Measurements from ENCODE around the gene PMS1. TPM values are rescaled to one million over a fixed set of nuclear protein-coding genes. Genes with fewer than 3 reads are reported as not detected.

PMS1 gene
- total and polyA plus RNA-seq, 11 donors, result 6.2 to 16.7 (median 9.0) TPM

GRCh38 chr2:189799030-189799331 is 14.7 kb downstream of the PMS1 start:
- ATAC-seq (no peak), DNase-seq (no peak)
- H3K27me3 ChIP-seq, result no peaks in the 10 kb centered on the region
- H3K4me1 ChIP-seq, result peaks cover 0 to 19% (median 0%) of the 10 kb centered on the region in 12 donors
- H3K27ac ChIP-seq, result no peak overlapping the region
- TF ChIP-seq POLR2A (IDR thresholded peaks at IDR 0.05) (no peak), CTCF (IDR thresholded peaks at IDR 0.05) (no peak)
- H3K4me3 ChIP-seq, result no peak overlapping the region
- intact Hi-C loops (cut with DNase I), result loop anchor here in 5 of 10 donors (10.0 kb wide), 2 partner anchors 266 to 276 kb away; partner anchors contain the start of gene MSTN (in 3 of the 5)
- H3K36me3 ChIP-seq, result peaks cover 0 to 53% (median 32%) of the 10 kb centered on the region in 9 donors
- no peaks in the 10 kb centered on the region for H3K9me3 ChIP-seq

GRCh38 chr2:189799531-189799930 is 15.3 kb downstream of the PMS1 start:
- intact Hi-C loops (cut with DNase I), result loop anchor here in 5 of 10 donors (10.0 kb wide), 2 partner anchors 265 to 275 kb away; partner anchors contain the start of gene MSTN (in 3 of the 5)

GRCh38 chr2:189802396-189802912 is 18.2 kb downstream of the PMS1 start:
- no peaks in the 10 kb centered on the region for H3K9me3 ChIP-seq
- ATAC-seq (no peak), DNase-seq (no peak)
- no peak overlapping the region for H3K27ac ChIP-seq
- peaks cover 0 to 19% (median 0%) of the 10 kb centered on the region in 12 donors for H3K4me1 ChIP-seq
- 93 to 96% (median 95%) methylated on average over 2 of the region's 2 CpGs for WGBS, 4 donors
- TF ChIP-seq CTCF (IDR thresholded peaks at IDR 0.05) (no peak), POLR2A (IDR thresholded peaks at IDR 0.05) (no peak)
- intact Hi-C loops (cut with DNase I), result loop anchor here in 1 of 10 donors (5.0 kb wide), 1 partner anchor 265 kb away; no protein-coding TSS in a partner anchor
- no peaks in the 10 kb centered on the region for H3K27me3 ChIP-seq
- H3K4me3 ChIP-seq, result no peak overlapping the region
- peaks cover 0 to 46% (median 18%) of the 10 kb centered on the region in 9 donors for H3K36me3 ChIP-seq

More at GRCh38 chr2:189799531-189799930, 15.3 kb downstream of the PMS1 start:
- 80 to 100% (median 93%) methylated on average over 2 of the region's 2 CpGs for whole genome bisulfite sequencing, 4 donors
- peaks cover 0 to 52% (median 26%) of the 10 kb centered on the region in 9 donors for H3K36me3 ChIP-seq
- no peaks in the 10 kb centered on the region for H3K9me3 ChIP-seq
- no peak for TF ChIP-seq CTCF (IDR thresholded peaks at IDR 0.05)
- no peak for TF ChIP-seq POLR2A (IDR thresholded peaks at IDR 0.05)
- ATAC-seq (peak in 2 of 4 donors; percentile 68 to 85), DNase-seq (no peak)
- H3K27ac ChIP-seq, result no peak overlapping the region
- no peak overlapping the region for H3K4me3 ChIP-seq
- H3K4me1 ChIP-seq, result peaks cover 0 to 19% (median 0%) of the 10 kb centered on the region in 12 donors
- H3K27me3 ChIP-seq, result no peaks in the 10 kb centered on the region

GRCh38 chr2:189803431-189803830 is 19.2 kb downstream of the PMS1 start:
- ATAC-seq (no peak), DNase-seq (no peak)
- Histone ChIP-seq H3K27me3 (no peaks in the 10 kb centered on the region), H3K4me3 (no peak overlapping the region), H3K27ac (no peak overlapping the region), H3K36me3 (peaks cover 0 to 46% (median 21%) of the 10 kb centered on the region in 9 donors), H3K9me3 (no peaks in the 10 kb centered on the region), H3K4me1 (peaks cover 0 to 9% (median 0%) of the 10 kb centered on the region in 12 donors)
- WGBS, 4 donors, result 68 to 76% (median 70%) methylated on average over 3 of the region's 3 CpGs
- no peak for TF ChIP-seq POLR2A (IDR thresholded peaks at IDR 0.05)
- intact Hi-C loops (cut with DNase I), result loop anchor here in 1 of 10 donors (5.0 kb wide), 1 partner anchor 264 kb away; no protein-coding TSS in a partner anchor

All from heart left ventricle (tissue), 16 donors.